ENCODE measurements around the gene MYOCD.

Gene MYOCD

DNA sequence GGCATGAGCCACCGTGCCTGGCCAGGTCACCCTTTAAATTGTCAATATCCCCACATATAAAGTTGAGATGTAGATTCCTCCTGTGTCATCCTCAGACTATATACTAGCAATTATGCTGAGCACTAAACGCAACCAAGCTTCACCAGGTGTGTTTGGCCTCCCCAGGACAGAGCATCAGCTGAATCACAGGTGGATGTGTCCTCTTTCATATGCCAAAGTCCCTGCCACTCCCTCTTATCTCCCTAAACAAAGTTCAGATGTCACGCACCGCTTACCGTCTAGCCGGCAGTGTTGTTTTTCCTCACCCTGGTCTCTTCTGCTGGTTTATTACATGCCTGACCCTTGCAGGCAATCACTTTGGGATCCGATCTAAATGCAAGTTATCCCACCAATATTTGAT lies 79.8 kb downstream of the MYOCD start:
- Mint-ChIP-seq H3K36me3 (ENCODE audit: low read depth) (no peaks in the 10 kb centered on the region), H3K27me3 (ENCODE audit: low read depth, poor library complexity) (no peaks in the 10 kb centered on the region), H3K4me1 (peaks cover 12% of the 10 kb centered on the region), H3K27ac (peak overlapping the region; percentile 31), H3K4me3 (no peak overlapping the region), H3K9me3 (no peaks in the 10 kb centered on the region)
- DNase-seq, result no peak
- TF ChIP-seq, protein P1, sequence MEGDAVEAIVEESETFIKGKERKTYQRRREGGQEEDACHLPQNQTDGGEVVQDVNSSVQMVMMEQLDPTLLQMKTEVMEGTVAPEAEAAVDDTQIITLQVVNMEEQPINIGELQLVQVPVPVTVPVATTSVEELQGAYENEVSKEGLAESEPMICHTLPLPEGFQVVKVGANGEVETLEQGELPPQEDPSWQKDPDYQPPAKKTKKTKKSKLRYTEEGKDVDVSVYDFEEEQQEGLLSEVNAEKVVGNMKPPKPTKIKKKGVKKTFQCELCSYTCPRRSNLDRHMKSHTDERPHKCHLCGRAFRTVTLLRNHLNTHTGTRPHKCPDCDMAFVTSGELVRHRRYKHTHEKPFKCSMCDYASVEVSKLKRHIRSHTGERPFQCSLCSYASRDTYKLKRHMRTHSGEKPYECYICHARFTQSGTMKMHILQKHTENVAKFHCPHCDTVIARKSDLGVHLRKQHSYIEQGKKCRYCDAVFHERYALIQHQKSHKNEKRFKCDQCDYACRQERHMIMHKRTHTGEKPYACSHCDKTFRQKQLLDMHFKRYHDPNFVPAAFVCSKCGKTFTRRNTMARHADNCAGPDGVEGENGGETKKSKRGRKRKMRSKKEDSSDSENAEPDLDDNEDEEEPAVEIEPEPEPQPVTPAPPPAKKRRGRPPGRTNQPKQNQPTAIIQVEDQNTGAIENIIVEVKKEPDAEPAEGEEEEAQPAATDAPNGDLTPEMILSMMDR (IDR thresholded peaks at IDR 0.05), result no peak

DNA sequence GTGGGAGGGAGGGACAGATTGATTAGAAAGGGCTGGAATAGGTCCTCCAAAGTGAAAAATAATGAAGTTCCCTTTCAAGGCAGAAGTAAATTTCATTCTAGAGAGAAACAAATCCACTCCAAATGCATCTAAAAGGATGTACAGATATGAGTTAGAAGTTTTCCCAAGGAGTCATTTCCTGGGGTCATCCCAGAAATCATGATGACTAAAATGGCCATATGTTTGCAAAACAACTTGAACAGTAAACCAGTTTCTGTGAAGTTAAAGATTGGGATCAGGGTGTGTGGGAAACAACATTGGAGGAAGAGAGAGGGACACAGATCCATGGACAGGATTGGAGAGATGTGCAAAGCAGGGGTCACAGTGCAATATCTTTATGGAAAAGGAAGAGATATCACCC lies 91.1 kb downstream of the MYOCD start:
- H3K4me1 Mint-ChIP-seq, result no peaks in the 10 kb centered on the region
- TF ChIP-seq, protein P1 (IDR thresholded peaks at IDR 0.05), result no peak
- peaks cover 13% of the 10 kb centered on the region for H3K36me3 Mint-ChIP-seq (ENCODE audit: low read depth)
- H3K9me3 Mint-ChIP-seq, result no peaks in the 10 kb centered on the region
- DNase-seq, result no peak
- no peak overlapping the region for H3K4me3 Mint-ChIP-seq
- H3K27me3 Mint-ChIP-seq (ENCODE audit: low read depth, poor library complexity), result no peaks in the 10 kb centered on the region
- H3K27ac Mint-ChIP-seq, result no peak overlapping the region

DNA sequence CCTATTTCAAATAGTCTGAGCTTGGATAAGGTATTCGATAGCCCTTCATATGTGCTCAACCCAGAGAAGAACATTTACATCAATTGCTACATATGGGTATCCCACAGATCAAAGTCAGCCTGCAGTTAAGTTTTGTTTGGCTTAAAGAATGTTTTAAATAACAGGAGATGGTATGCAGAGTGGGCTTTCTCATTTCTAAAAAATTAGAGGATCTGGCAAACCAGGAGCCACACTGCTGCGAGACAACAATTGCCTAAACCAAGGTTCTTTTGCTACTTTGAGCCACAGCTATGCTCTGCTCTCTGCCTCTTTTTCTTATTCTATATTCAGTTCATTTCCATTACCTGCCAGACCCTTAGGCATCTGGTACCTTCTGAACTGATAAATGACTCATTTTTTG lies 93.4 kb downstream of the MYOCD start:
- H3K27ac Mint-ChIP-seq, result no peak overlapping the region
- peaks cover 7% of the 10 kb centered on the region for H3K27me3 Mint-ChIP-seq (ENCODE audit: low read depth, poor library complexity)
- no peaks in the 10 kb centered on the region for H3K4me1 Mint-ChIP-seq
- H3K36me3 Mint-ChIP-seq (ENCODE audit: low read depth), result peaks cover 19% of the 10 kb centered on the region
- H3K9me3 Mint-ChIP-seq, result no peaks in the 10 kb centered on the region
- TF ChIP-seq, protein P1 (IDR thresholded peaks at IDR 0.05), result no peak
- no peak overlapping the region for H3K4me3 Mint-ChIP-seq
- no peak for DNase-seq

DNA sequence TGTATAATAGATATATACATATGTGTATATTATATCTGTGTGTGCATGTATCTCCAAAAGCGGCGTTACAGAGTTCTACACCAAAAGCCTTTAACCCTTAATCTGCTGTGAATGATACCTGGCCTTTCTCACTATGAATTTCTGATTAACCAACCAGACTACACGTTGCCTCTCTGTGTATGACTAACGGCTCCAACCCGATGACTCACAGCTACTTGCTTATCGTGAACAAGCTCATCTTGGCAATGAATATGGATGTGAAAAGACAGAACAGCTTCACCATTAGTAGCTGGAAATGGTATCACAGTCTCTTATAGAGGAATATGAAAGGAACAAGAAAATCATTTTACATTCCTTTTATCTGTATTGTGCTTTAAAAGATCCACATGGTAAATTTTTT lies 99.9 kb downstream of the MYOCD start:
- Mint-ChIP-seq H3K27me3 (ENCODE audit: low read depth, poor library complexity) (peaks cover 13% of the 10 kb centered on the region), H3K9me3 (no peaks in the 10 kb centered on the region), H3K27ac (no peak overlapping the region), H3K4me3 (no peak overlapping the region), H3K36me3 (ENCODE audit: low read depth) (peaks cover 19% of the 10 kb centered on the region), H3K4me1 (no peaks in the 10 kb centered on the region)
- TF ChIP-seq, protein P1 (IDR thresholded peaks at IDR 0.05), result no peak
- no peak for DNase-seq

- H3K27me3 Mint-ChIP-seq (ENCODE audit: low read depth, poor library complexity), result peaks cover 8% of the 10 kb centered on the region
- TF ChIP-seq, protein P1 (IDR thresholded peaks at IDR 0.05), result no peak
- no peaks in the 10 kb centered on the region for H3K4me1 Mint-ChIP-seq
- no peak overlapping the region for H3K27ac Mint-ChIP-seq
- H3K36me3 Mint-ChIP-seq (ENCODE audit: low read depth), result peaks cover 5% of the 10 kb centered on the region
- no peak overlapping the region for H3K4me3 Mint-ChIP-seq
- DNase-seq, result no peak
- H3K9me3 Mint-ChIP-seq, result no peaks in the 10 kb centered on the region
Measured at GRCh38 chr17:12768255-12768654, 102.6 kb downstream of the MYOCD start.

GRCh38 chr17:12769981-12770380 lies 104.3 kb downstream of the MYOCD start:
- no peak for DNase-seq
- H3K27me3 Mint-ChIP-seq (ENCODE audit: low read depth, poor library complexity), result peaks cover 11% of the 10 kb centered on the region
- H3K4me1 Mint-ChIP-seq, result no peaks in the 10 kb centered on the region
- H3K36me3 Mint-ChIP-seq (ENCODE audit: low read depth), result no peaks in the 10 kb centered on the region
- no peak overlapping the region for H3K27ac Mint-ChIP-seq
- no peaks in the 10 kb centered on the region for H3K9me3 Mint-ChIP-seq
- TF ChIP-seq, protein P1 (IDR thresholded peaks at IDR 0.05), result no peak
- H3K4me3 Mint-ChIP-seq, result no peak overlapping the region

Data from nephron progenitor cell (in vitro differentiated cells).